Activated B cell treated with CpG ODN at 0.5 μM for 24 hours (primary cell): ENCODE data around the gene KYAT1. TPM values are rescaled to one million over a fixed set of nuclear protein-coding genes. Genes with fewer than 3 reads are reported as not detected.

Experiments used
- ATAC-seq: fragments of 200-7000 bp; cut with Tn5 transposase; one replicate; pipeline ENCODE4 v1.10.0; 2021; ENCODE audit warnings: low read depth, mild to moderate bottlenecking, moderate library complexity
- CTCF ChIA-PET: fragments of 350-600 bp; sonication (Branson Sonifier 250); formaldehyde crosslinking; loops from one replicate; lab custom pipeline; 2021; ENCODE audit warnings: antibody characterized with exemption; lab: Charles Lee
- POLR2A ChIA-PET: fragments of 350-600 bp; sonication (Branson Sonifier 250); formaldehyde crosslinking; loops from one replicate; lab custom pipeline; 2021; ENCODE audit warnings: antibody characterized with exemption; lab: Charles Lee
- DNase-seq: peaks from one replicate; pipeline ENCODE4 v3.0.0; 2022
- H3K27ac Mint-ChIP-seq: one replicate; pipeline ENCODE4 v1.8.0; 2020; ENCODE audit warnings: mixed read lengths
- H3K27me3 Mint-ChIP-seq: one replicate; pipeline ENCODE4 v1.8.0; 2021; ENCODE audit warnings: mixed read lengths
- H3K36me3 Mint-ChIP-seq: one replicate; pipeline ENCODE4 v1.8.0; 2021; ENCODE audit warnings: low read depth, mixed read lengths
- H3K4me1 Mint-ChIP-seq: one replicate; pipeline ENCODE4 v1.8.0; 2021; ENCODE audit warnings: mixed read lengths
- H3K4me3 Mint-ChIP-seq: one replicate; pipeline ENCODE4 v1.8.0; 2020; ENCODE audit warnings: mild to moderate bottlenecking, mixed read lengths
- H3K9me3 Mint-ChIP-seq: one replicate; pipeline ENCODE4 v1.8.0; 2020; ENCODE audit warnings: mixed read lengths
- CTCF ChIP-seq: fragments of 200-600 bp; IDR thresholded peaks from one replicate; pipeline ENCODE4 v1.8.0; 2022; ENCODE audit warnings: antibody characterized with exemption, mild to moderate bottlenecking
- intact Hi-C: fragments of 100-400 bp; cut with micrococcal nuclease; formaldehyde crosslinking; loops from one replicate; pipeline ENCODE4 v1.15.1; 2024
- total RNA-seq: library from RNA; stranded (reverse); gene quantifications from 2 replicates; pipeline ENCODE4 v1.2.3, GENCODE V29; 2022

Gene KYAT1
- total RNA-seq, 1 donor from 2014 or later = 4.3 TPM

- TF ChIP-seq CTCF = no peak
- no peaks in the 10 kb centered on the region for H3K9me3 Mint-ChIP-seq
- H3K4me3 Mint-ChIP-seq = no peak overlapping the region
- POLR2A ChIA-PET = no interaction called here
- intact Hi-C loops = no loop called here
- CTCF ChIA-PET = no interaction called here
- H3K36me3 Mint-ChIP-seq = peaks cover 41% of the 10 kb centered on the region
- H3K27me3 Mint-ChIP-seq = no peaks in the 10 kb centered on the region
- H3K27ac Mint-ChIP-seq = no peak overlapping the region
- peaks cover 23% of the 10 kb centered on the region for H3K4me1 Mint-ChIP-seq
- DNase-seq (no peak), ATAC-seq (no peak)
Measured at GRCh38 chr9:128886211-128886891, 4.6 kb upstream of the KYAT1 start.

- TF ChIP-seq CTCF = no peak
- Mint-ChIP-seq H3K4me1 (peaks cover 27% of the 10 kb centered on the region), H3K36me3 (peaks cover 41% of the 10 kb centered on the region), H3K9me3 (no peaks in the 10 kb centered on the region), H3K27ac (no peak overlapping the region), H3K27me3 (no peaks in the 10 kb centered on the region), H3K4me3 (no peak overlapping the region)
- ChIA-PET POLR2A (no interaction called here), CTCF (no interaction called here)
- no peak for ATAC-seq
- no peak for DNase-seq
- intact Hi-C loops = no loop called here
Measured at GRCh38 chr9:128885798-128886197, 4.0 kb upstream of the KYAT1 start.

- H3K27me3 Mint-ChIP-seq = no peaks in the 10 kb centered on the region
- H3K36me3 Mint-ChIP-seq = peaks cover 36% of the 10 kb centered on the region
- no peak overlapping the region for H3K4me3 Mint-ChIP-seq
- no peak for DNase-seq
- peaks cover 28% of the 10 kb centered on the region for H3K4me1 Mint-ChIP-seq
- intact Hi-C loops = no loop called here
- H3K27ac Mint-ChIP-seq = no peak overlapping the region
- H3K9me3 Mint-ChIP-seq = no peaks in the 10 kb centered on the region
- CTCF ChIA-PET = no interaction called here
- no peak for TF ChIP-seq CTCF
- POLR2A ChIA-PET = no interaction called here
- no peak for ATAC-seq
Measured at GRCh38 chr9:128885376-128885775, 3.6 kb upstream of the KYAT1 start.

- H3K27me3 Mint-ChIP-seq = no peaks in the 10 kb centered on the region
- TF ChIP-seq CTCF = no peak
- H3K9me3 Mint-ChIP-seq = no peaks in the 10 kb centered on the region
- no peak for DNase-seq
- intact Hi-C loops = loop anchor here (5.0 kb wide), 4 partner anchors 43 to 1432 kb away; partner anchors contain the start of genes DYNC2I2, LRSAM1, RPL12 and SET
- peak overlapping the region; percentile 28 for H3K4me3 Mint-ChIP-seq
- CTCF ChIA-PET = no interaction called here
- H3K36me3 Mint-ChIP-seq = peaks cover 35% of the 10 kb centered on the region
- H3K27ac Mint-ChIP-seq = no peak overlapping the region
- H3K4me1 Mint-ChIP-seq = peaks cover 34% of the 10 kb centered on the region
- ATAC-seq = no peak
- POLR2A ChIA-PET = interaction anchor here (1.1 kb wide), 1 partner anchor 65 kb away, joined by 3 read pairs; no protein-coding TSS in a partner anchor
Measured at GRCh38 chr9:128884164-128884563, 2.4 kb upstream of the KYAT1 start.

- ChIA-PET CTCF (no interaction called here), POLR2A (interaction anchor here (0.5 to 2.0 kb wide), 5 partner anchors 12 to 605 kb away, joined by 3 to 7 read pairs (median 3); partner anchors contain the start of gene SPOUT1)
Measured at GRCh38 chr9:128882677-128883603, 1.2 kb upstream of the KYAT1 start.

More at GRCh38 chr9:128882677-128883603, 1.2 kb upstream of the KYAT1 start:
- peak overlapping the region; percentile 84 for H3K27ac Mint-ChIP-seq
- DNase-seq (no peak), ATAC-seq (no peak)
- intact Hi-C loops = loop anchor here (1.0 to 5.0 kb wide), 10 partner anchors 19 to 1431 kb away; partner anchors contain the start of genes DYNC2I2, ENDOG, LRSAM1 and RPL12
- no peak for TF ChIP-seq CTCF
- H3K4me1 Mint-ChIP-seq = peaks cover 34% of the 10 kb centered on the region
- peak overlapping the region; percentile 94 for H3K4me3 Mint-ChIP-seq
- H3K27me3 Mint-ChIP-seq = no peaks in the 10 kb centered on the region
- H3K36me3 Mint-ChIP-seq = peaks cover 23% of the 10 kb centered on the region
- no peaks in the 10 kb centered on the region for H3K9me3 Mint-ChIP-seq
